ENCODE measurements around the gene MYT1. TPM values are rescaled to one million over a fixed set of nuclear protein-coding genes. Genes with fewer than 3 reads are reported as not detected.

The MYT1 gene
- total and polyA plus RNA-seq, 9 of the 15 experiments (the other 6 are each of a cell fraction or from before 2014, with no cell fraction given) = 0.02 to 0.12 (median 0.06) TPM; not detected in 4

- Histone ChIP-seq H3K4me3 (no peak overlapping the region), H3K9me3 (replicated peaks; ENCODE audit: control insufficient read depth, insufficient read depth, low read depth, low read length) (no peaks in the 10 kb centered on the region), H4K20me1 (replicated peaks; ENCODE audit: control insufficient read depth, insufficient read depth, low read length) (peaks cover 16% of the 10 kb centered on the region), H3K4me2 (ENCODE audit: insufficient read depth, low read length) (no peak overlapping the region), H3K36me3 (ENCODE audit: control insufficient read depth, insufficient read depth, low read length) (no peaks in the 10 kb centered on the region), H3K79me2 (ENCODE audit: control insufficient read depth, insufficient read depth, low read length) (no peaks in the 10 kb centered on the region), H3K4me1 (replicated peaks in 1 of 2; ENCODE audit: control insufficient read depth in 2 of 2, insufficient read depth in 2 of 2, low read length in 2 of 2) (peaks cover 3 to 25% of the 10 kb centered on the region in 2 experiments; a peak in 2 of 5 replicates), H3K9ac (ENCODE audit: insufficient read depth in 1 of 2, low read depth in 2 of 2, low read length in 2 of 2) (no peak overlapping the region), H3K27ac (ENCODE audit: extremely low read depth, low read depth, low read length) (no peak overlapping the region), H3K9me1 (ENCODE audit: control insufficient read depth, insufficient read depth, low read length) (no peaks in the 10 kb centered on the region), H3K27me3 (ENCODE audit: control insufficient read depth in 2 of 2, insufficient read depth in 2 of 2, low read length in 2 of 2) (peaks cover 18 to 49% of the 10 kb centered on the region in 2 experiments; a peak in 4 of 5 replicates), H2AFZ (ENCODE audit: low read depth, low read length) (no peak overlapping the region)
- DNase-seq (ENCODE audit: extremely low read depth in 1 of 4, low spot score in 3 of 4) = no peak
- ATAC-seq = no peak
- WGBS (ENCODE audit: insufficient coverage, low coverage, missing lambda C conversion rate) = 2% methylated on average over 14 of the region's 14 CpGs
- ChIA-PET POLR2A (interaction anchor here (0.7 to 1.4 kb wide), 2 partner anchors 15 to 905 kb away, joined by 4 to 5 read pairs; no protein-coding TSS in a partner anchor), CTCF (ENCODE audit: low intra/inter-chr PET ratio) (no interaction called here)
- no TSS peak for BruUV-seq (replicated peaks)
- intact Hi-C loops (cut with micrococcal nuclease) = no loop called here
- in situ Hi-C loops (cut with MboI) = no loop called here
- TF ChIP-seq ATF6 (CRISPR knock-in tag; IDR thresholded peaks at IDR 0.05) (no peak), CTBP1 (IDR thresholded peaks at IDR 0.05; ENCODE audit: borderline replicate concordance) (peak; percentile 51; the same call in 1 of the 2 replicates), USF1 (CRISPR knock-in tag; IDR thresholded peaks at IDR 0.05) (peak; percentile 15; the same call in 1 of the 2 replicates), KDM1A (IDR thresholded peaks at IDR 0.05) (0 out of 4 replicates have a peak, but pooled peaks of 1 of the 2 experiments have one; percentile 6), RFX1 (IDR thresholded peaks at IDR 0.05) (peak; percentile 87)
- FAIRE-seq = no peak
These were observed 48.9 kb upstream of the MYT1 start for GRCh38 chr20:64115171-64115911.
